Ovary (tissue), 3 donors: ENCODE results near the gene TNFRSF11A.

Source experiments
- EP300 ChIP-seq: sonication (generic); formaldehyde crosslinking; IDR thresholded peaks from one replicate; pipeline ENCODE4 v1.6.1; 2017; ENCODE audit warnings: antibody characterized with exemption
- POLR2A ChIP-seq: fragments of 450-650 bp; IDR thresholded peaks from one replicate; pipeline ENCODE4 v1.6.1; 2017; ENCODE audit warnings: antibody characterized with exemption, mild to moderate bottlenecking, moderate library complexity
- TF ChIP-seq, protein P1 (sequence below), 3 donors: fragments of 450-650 bp in 2 of 3; fragments of 200-600 bp in 1 of 3; IDR thresholded peaks; one replicate each; pipeline versions ENCODE4 v1.5.1 to v1.8.0; 2016 to 2022; ENCODE audit warnings: antibody characterized with exemption in 3 of 3, mild to moderate bottlenecking in 1 of 3
- donor health status: DM: no; HTN: no; CAD: no.

DNA sequence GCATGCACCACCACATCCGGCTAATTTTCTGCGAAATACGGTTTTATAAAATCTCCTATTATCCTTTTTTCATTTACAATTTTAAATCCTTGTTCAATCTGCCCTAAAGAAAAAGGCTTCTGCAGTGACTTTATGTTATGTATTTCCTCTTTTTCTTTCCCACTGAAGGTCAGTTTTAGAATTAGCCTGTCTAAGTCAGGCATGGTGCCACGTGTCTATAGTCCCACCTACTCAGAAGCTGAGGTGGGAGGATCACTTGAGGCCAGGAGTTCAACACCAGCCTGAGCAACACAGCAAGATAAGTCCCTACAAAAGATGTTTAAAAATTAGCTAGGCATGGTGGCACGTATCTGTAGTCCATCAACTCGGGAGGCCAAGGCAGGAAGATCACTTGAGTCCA is 39.8 kb upstream of the TNFRSF11A start:
- TF ChIP-seq POLR2A = no peak
- TF ChIP-seq, protein P1, sequence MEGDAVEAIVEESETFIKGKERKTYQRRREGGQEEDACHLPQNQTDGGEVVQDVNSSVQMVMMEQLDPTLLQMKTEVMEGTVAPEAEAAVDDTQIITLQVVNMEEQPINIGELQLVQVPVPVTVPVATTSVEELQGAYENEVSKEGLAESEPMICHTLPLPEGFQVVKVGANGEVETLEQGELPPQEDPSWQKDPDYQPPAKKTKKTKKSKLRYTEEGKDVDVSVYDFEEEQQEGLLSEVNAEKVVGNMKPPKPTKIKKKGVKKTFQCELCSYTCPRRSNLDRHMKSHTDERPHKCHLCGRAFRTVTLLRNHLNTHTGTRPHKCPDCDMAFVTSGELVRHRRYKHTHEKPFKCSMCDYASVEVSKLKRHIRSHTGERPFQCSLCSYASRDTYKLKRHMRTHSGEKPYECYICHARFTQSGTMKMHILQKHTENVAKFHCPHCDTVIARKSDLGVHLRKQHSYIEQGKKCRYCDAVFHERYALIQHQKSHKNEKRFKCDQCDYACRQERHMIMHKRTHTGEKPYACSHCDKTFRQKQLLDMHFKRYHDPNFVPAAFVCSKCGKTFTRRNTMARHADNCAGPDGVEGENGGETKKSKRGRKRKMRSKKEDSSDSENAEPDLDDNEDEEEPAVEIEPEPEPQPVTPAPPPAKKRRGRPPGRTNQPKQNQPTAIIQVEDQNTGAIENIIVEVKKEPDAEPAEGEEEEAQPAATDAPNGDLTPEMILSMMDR (IDR thresholded peaks at IDR 0.05) = no peak
- TF ChIP-seq EP300 = no peak
